OCI-LY3 (cell line): Measurements from ENCODE around the gene PARD3B.

ENCODE experiments used
- CTCF ChIP-seq: fragments of 200-600, 300-600 bp; sonication (generic); IDR thresholded peaks from 2 replicates; pipeline ENCODE4 v1.5.1; 2014; ENCODE audit warnings: antibody characterized with exemption, low read length, low read depth
- EZH2phosphoT487 ChIP-seq: fragments of 200-600 bp; shearing (Covaris generic); IDR thresholded peaks from 2 replicates; pipeline ENCODE4 v1.6.1; 2018; ENCODE audit warnings: antibody characterized with exemption, mixed run types, low read depth

GRCh38 chr2:204503869-204504268 lies 41.4 kb upstream of the PARD3B start:
- TF ChIP-seq CTCF, result no peak
- no peak for TF ChIP-seq EZH2phosphoT487
